ENCODE data around the gene CLCN3. TPM values are rescaled to one million over a fixed set of nuclear protein-coding genes. Genes with fewer than 3 reads are reported as not detected.
"Not testable (repeated sequence)": the region's sequence is repeated elsewhere in the genome, so short reads cannot be mapped to it uniquely, and the experiment has no call there.

CLCN3 gene
- polyA plus RNA-seq, result 8.1 TPM

- Mint-ChIP-seq H3K27ac (peak within 1 kb of the TSS; percentile 98 to 100 (median 100)), H3K4me3 (peak within 1 kb of the TSS; percentile 98 to 99 (median 98)), H3K36me3 (peaks cover 3% of the 10 kb centered on the region), H3K9me3 (no peaks in the 10 kb centered on the region), H3K4me1 (peaks cover 17 to 35% (median 29%) of the 10 kb centered on the region in 3 donors), H3K27me3 (no peaks in the 10 kb centered on the region)
Observed at GRCh38 chr4:169619958-169620879, at the start of gene CLCN3. Gene CLCN3 (plus strand): TSS chr4:169620578. CDS start chr4:169635929, 15,351 bp downstream.

DNA sequence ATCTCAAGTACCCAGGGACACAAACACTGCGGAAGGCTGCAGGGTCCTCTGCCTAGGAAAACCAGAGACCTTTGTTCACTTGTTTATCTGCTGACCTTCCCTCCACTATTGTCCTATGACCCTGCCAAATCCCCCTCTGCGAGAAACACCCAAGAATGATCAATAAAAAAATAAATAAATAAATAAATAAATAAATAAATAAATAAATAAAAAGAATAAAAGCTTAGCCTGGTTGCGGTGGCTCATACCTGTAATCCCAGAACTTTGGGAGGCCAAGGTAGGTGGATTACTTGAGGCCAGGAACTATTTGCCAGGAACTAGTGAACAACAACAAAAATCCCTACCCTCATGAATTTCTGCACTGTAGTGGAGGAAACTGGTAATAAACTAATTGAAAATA lies 49.4 kb upstream of the CLCN3 start:
- H3K4me3 Mint-ChIP-seq, H3K27me3 Mint-ChIP-seq, H3K9me3 Mint-ChIP-seq, H3K27ac Mint-ChIP-seq: not testable (repeated sequence)
- peaks cover 19 to 30% (median 22%) of the 10 kb centered on the region in 3 donors for H3K4me1 Mint-ChIP-seq
- peaks cover 14% of the 10 kb centered on the region for H3K36me3 Mint-ChIP-seq

- Mint-ChIP-seq H3K27me3 (no peaks in the 10 kb centered on the region), H3K9me3 (no peaks in the 10 kb centered on the region), H3K36me3 (peaks cover 13% of the 10 kb centered on the region), H3K4me1 (peaks cover 18 to 26% (median 19%) of the 10 kb centered on the region in 3 donors), H3K4me3 (no peak overlapping the region), H3K27ac (no peak overlapping the region)
Observed at GRCh38 chr4:169571435-169571834, 48.9 kb upstream of the CLCN3 start.

DNA sequence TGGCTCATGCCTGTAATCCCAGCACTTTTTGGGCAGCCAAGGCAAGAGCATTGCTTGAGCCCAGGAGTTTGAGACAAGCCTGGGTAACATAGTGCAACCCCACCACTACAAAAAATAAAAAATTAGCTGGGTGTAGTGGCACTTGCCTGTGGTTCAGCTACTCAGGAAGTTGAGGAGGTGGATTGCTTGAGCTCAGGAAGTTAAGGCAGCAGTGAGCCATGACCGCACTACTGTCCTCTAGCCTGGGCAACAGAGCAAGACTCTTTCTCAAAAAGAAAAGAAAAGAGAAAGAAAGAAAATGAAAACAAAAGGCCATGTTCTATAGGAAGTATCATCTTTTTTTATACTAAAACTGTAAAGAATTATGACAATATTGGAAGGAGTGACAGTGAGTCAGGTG lies 46.5 kb upstream of the CLCN3 start:
- Mint-ChIP-seq H3K4me1 (peaks cover 17 to 24% (median 18%) of the 10 kb centered on the region in 3 donors), H3K4me3 (peak overlapping the region in 1 of 4 donors; percentile 61), H3K36me3 (peaks cover 12% of the 10 kb centered on the region), H3K27me3 (no peaks in the 10 kb centered on the region), H3K27ac (no peak overlapping the region), H3K9me3 (no peaks in the 10 kb centered on the region)

DNA sequence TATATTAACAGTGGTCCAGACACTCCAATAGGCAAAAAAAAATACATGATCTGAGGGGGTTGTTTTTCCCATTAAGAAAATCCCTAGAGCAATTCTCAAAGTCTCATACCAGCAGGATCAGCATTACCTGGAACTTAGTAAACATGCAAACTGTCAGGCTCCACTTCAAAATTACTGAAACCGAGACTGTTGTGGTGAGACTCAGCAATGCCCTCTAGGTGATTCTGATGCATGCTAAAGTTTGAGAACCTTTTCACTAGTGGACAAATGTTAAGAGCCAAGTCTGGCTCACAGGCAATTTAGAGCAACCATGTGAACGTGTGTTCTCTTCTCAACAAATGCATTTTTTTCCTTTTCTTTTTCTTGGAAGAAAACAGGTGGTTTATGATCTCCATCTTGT lies 38.2 kb upstream of the CLCN3 start:
- H3K36me3 Mint-ChIP-seq, result peaks cover 10% of the 10 kb centered on the region
- H3K4me3 Mint-ChIP-seq, result no peak overlapping the region
- no peaks in the 10 kb centered on the region for H3K9me3 Mint-ChIP-seq
- no peaks in the 10 kb centered on the region for H3K27me3 Mint-ChIP-seq
- no peak overlapping the region for H3K27ac Mint-ChIP-seq
- H3K4me1 Mint-ChIP-seq, result no peaks in the 10 kb centered on the region

GRCh38 chr4:169582706-169583105 lies 37.7 kb upstream of the CLCN3 start:
- H3K27me3 Mint-ChIP-seq, result no peaks in the 10 kb centered on the region
- H3K4me1 Mint-ChIP-seq, result no peaks in the 10 kb centered on the region
- H3K4me3 Mint-ChIP-seq, result no peak overlapping the region
- H3K9me3 Mint-ChIP-seq, result no peaks in the 10 kb centered on the region
- no peak overlapping the region for H3K27ac Mint-ChIP-seq
- peaks cover 10% of the 10 kb centered on the region for H3K36me3 Mint-ChIP-seq

DNA sequence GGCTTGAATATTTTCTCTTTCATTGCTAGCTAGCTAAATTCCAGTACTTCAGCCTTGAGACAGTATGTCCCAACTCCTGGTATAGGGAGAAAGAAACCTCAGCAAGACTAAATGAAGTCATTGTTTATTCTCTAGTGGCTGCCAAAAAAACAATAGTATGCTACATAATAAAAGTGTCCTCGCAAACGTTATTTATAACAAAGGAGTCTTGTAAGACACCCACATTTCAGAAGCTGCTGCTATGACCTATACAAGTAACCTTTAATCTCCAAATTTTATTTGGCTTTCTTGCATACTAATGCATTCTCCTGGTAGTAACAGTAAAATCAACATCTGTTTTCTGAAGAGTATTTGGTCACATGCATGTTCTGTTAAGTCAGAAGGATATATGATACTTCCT lies 36.8 kb upstream of the CLCN3 start:
- H3K27ac Mint-ChIP-seq, result no peak overlapping the region
- H3K27me3 Mint-ChIP-seq, result no peaks in the 10 kb centered on the region
- no peaks in the 10 kb centered on the region for H3K9me3 Mint-ChIP-seq
- peaks cover 10% of the 10 kb centered on the region for H3K36me3 Mint-ChIP-seq
- no peaks in the 10 kb centered on the region for H3K4me1 Mint-ChIP-seq
- H3K4me3 Mint-ChIP-seq, result no peak overlapping the region

DNA sequence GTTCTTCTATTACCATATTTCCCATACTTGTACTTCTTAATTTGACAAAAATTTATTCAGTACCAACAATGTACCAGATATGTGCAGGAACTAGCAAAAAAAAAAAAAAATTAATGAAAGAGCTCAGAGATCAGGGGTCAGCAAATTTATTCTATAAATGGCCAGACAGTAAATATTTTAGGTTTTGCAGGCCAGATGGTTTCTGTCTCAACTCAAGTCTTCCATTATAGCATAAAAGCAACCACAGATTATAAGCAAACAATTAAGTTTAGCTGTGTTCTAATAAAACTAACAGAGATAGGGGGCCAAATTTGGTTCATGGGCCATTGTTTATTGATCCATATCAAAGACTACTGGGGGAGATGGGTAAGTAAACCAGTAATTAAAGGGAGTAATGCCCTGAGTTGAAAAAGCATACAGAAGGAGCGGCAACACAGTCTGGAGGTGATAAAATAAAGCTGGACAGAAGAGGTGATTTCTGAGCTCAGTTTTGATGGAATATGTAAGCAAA lies 27.3 kb upstream of the CLCN3 start:
- Mint-ChIP-seq H3K9me3 (no peaks in the 10 kb centered on the region), H3K4me3 (no peak overlapping the region), H3K4me1 (no peaks in the 10 kb centered on the region), H3K36me3 (peaks cover 6% of the 10 kb centered on the region), H3K27ac (no peak overlapping the region), H3K27me3 (no peaks in the 10 kb centered on the region)

- Mint-ChIP-seq H3K4me3 (no peak overlapping the region), H3K36me3 (peaks cover 3% of the 10 kb centered on the region), H3K4me1 (no peaks in the 10 kb centered on the region), H3K27ac (no peak overlapping the region), H3K27me3 (no peaks in the 10 kb centered on the region), H3K9me3 (no peaks in the 10 kb centered on the region)
Observed at GRCh38 chr4:169594560-169595195, 25.7 kb upstream of the CLCN3 start.

GRCh38 chr4:169601016-169601771 lies 19.2 kb upstream of the CLCN3 start:
- H3K4me3 Mint-ChIP-seq, result no peak overlapping the region
- no peaks in the 10 kb centered on the region for H3K27me3 Mint-ChIP-seq
- H3K9me3 Mint-ChIP-seq, result no peaks in the 10 kb centered on the region
- H3K4me1 Mint-ChIP-seq, result peaks cover 5 to 15% (median 6%) of the 10 kb centered on the region in 3 donors
- H3K27ac Mint-ChIP-seq, result no peak overlapping the region
- peaks cover under 1% of the 10 kb centered on the region for H3K36me3 Mint-ChIP-seq

DNA sequence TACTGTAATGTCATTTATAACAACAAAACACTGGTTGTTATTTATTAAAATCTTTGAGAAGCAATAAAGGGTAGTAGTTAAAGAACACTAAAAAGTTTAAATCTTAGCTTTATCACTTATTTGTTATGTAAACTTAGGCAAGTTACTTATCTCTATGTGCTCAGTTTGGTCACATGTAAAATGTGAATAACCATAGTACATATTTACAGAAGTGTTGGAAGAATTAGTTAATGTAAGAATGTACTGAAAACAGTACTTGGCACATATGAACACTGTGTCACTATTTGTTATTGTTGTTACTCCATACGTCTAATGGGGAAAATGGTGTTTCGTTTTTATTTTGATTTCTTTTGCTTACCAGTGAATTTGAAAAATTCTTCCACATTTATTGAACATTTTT lies 17.1 kb upstream of the CLCN3 start:
- peaks cover 5 to 19% (median 6%) of the 10 kb centered on the region in 3 donors for H3K4me1 Mint-ChIP-seq
- no peak overlapping the region for H3K4me3 Mint-ChIP-seq
- no peaks in the 10 kb centered on the region for H3K27me3 Mint-ChIP-seq
- H3K9me3 Mint-ChIP-seq, result no peaks in the 10 kb centered on the region
- H3K27ac Mint-ChIP-seq, result no peak overlapping the region
- no peaks in the 10 kb centered on the region for H3K36me3 Mint-ChIP-seq

DNA sequence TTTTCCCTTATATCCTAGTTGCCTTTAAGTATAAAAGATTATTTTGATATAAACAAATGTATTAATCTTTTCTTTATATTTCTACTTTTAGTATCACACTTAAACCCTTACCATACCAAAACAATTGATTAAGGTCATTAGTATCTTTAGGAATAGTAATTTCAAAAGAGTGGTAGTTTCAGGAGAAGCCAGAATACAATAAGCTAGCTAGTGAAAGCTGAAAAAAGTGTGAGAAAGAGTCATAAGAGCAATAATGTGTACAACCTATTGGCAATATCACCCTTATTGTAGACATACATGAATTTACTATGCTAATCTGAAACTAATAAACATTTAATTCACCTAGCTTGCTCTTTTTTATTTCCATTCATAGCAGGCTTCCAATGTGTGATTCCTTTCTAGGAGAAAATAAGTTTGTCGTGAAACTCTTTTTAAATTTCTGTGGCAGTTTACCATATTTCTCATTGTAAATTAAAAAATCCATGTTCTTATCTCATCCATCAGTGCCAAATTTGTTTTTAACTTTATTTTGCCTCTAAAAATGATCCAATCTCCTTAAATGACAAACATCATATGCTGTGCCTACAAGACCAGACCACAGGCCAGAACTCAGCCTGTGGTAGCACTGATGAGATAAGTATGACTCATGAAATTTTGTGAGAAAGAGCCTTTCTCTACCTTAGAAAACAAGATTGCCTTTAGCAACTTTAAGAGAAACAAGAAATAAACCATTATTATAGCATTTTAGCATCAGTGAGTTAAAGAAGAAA lies 16.1 kb upstream of the CLCN3 start:
- Mint-ChIP-seq H3K4me3 (no peak overlapping the region), H3K4me1 (peaks cover 5 to 22% (median 6%) of the 10 kb centered on the region in 3 donors), H3K9me3 (no peaks in the 10 kb centered on the region), H3K27ac (peak overlapping the region in 1 of 3 donors; percentile 9), H3K27me3 (no peaks in the 10 kb centered on the region), H3K36me3 (no peaks in the 10 kb centered on the region)

GRCh38 chr4:169604903-169605331 lies 15.5 kb upstream of the CLCN3 start:
- Mint-ChIP-seq H3K4me1 (peaks cover 5 to 22% (median 6%) of the 10 kb centered on the region in 3 donors), H3K4me3 (no peak overlapping the region), H3K36me3 (no peaks in the 10 kb centered on the region), H3K9me3 (no peaks in the 10 kb centered on the region), H3K27ac (peak overlapping the region in 1 of 3 donors; percentile 9), H3K27me3 (no peaks in the 10 kb centered on the region)

GRCh38 chr4:169611157-169611556 lies 9.2 kb upstream of the CLCN3 start:
- H3K9me3 Mint-ChIP-seq, result no peaks in the 10 kb centered on the region
- H3K4me3 Mint-ChIP-seq, result peak overlapping the region; percentile 67 to 99 (median 98)
- no peaks in the 10 kb centered on the region for H3K36me3 Mint-ChIP-seq
- H3K4me1 Mint-ChIP-seq, result peaks cover 12 to 21% (median 13%) of the 10 kb centered on the region in 3 donors
- no peaks in the 10 kb centered on the region for H3K27me3 Mint-ChIP-seq
- peak overlapping the region; percentile 76 to 100 (median 99) for H3K27ac Mint-ChIP-seq

Measured in IgD-negative memory B cell (primary cell).